Stimulated activated CD4-positive, alpha-beta T cell treated with anti-CD3 and anti-CD28 coated beads, Interleukin-4, amount 100 ng/mL, for 4 hours (primary cell): ENCODE results near the gene SDK2.

Source experiments
- DNase-seq, 2 experiments: peaks; one replicate each; pipeline ENCODE4 v3.0.0-alpha.2; 2020

Gene SDK2

DNA sequence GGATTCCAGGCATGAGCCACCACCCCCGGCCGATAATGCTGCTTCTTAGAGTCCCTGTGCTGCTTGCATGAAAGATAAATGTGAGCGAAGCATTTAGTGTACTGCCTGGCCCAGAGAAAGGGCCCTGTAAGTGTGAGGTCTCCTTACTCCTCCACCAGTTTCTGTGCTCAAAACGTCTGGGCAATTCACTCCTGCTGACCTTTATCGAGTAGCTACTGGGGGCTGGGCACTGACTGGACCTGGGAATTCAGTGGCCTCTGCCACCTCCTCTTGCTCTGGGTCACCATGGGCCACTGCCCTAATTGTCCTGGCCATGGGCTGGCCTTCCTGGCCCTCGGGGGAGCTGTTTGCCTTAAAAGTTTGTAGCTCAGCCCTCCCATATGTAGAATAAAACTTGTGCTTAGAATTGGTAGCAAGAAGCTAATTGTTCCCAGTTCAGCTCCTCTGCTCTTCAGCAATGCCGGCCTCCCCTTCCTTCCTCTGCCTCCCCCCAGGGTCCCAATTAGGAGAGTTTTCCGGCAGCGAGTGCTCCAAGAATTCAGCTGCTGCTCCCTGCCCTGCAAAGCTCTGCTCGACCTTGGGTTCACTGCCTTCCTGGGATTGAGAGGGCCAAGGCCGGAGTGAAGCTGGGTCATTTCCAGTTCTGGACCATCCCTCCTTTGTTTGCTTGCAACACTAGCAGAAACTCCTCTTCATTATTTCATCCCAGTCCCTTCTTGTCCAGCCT lies 233.5 kb downstream of the SDK2 start:
- no peak for DNase-seq

DNA sequence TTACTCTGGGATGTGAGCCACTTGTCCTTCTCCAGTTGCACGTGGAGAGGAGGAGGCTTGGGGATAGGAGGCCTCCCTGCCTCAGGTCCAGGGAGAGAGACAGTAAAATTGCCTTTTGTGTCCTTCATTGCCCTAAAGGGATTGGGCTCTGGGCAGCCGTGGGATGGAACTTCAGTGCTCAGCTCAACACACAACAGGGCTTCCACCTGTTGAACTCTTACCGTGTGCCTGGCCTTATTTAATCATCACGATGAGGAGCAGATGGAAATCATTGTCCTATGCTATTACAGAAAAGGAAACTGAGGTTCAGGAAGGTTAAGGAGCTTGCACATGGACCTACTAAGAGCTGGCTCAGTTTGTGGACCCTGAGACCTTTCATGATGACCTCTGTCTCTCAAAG lies 240.0 kb downstream of the SDK2 start:
- no peak for DNase-seq

DNA sequence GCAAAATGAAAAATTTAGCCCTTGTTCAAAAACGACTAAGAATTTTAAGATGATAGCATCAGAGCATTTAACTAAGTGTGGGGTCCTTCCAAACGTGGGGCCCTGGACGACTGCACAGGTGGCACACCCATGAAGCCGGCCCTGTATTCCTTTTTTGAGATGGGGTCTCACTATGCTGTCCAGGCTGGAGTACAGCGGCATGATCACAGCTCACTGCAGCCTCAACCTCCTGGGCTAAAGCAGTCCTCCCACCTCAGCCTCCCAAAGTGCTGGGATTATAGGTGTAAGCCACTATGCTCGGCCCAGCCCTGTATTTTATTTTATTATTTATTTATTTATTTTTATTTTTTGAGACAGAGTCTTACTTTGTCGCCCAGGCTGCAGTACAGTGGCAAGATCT lies 241.8 kb downstream of the SDK2 start:
- no peak for DNase-seq

DNA sequence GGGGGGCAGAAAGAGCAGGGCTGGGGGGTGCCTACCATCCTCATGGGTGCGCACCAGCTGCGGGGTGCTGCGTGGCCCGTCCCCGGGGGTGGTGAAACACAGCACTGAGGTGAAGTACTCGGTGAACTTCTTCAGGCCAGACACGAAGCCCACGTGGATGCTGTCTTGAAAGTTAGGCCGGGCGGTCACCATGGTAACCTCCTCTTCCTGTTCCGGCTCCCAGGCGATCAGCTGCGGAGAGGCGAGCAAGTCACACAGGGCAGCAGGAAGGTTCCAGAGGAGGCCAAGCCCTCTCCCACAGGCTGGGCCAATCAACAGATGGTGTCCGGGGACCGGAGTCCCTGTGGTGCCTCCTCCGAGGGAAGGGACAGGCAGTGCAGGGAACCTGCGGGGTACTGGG lies 242.3 kb downstream of the SDK2 start:
- DNase-seq: no peak

DNA sequence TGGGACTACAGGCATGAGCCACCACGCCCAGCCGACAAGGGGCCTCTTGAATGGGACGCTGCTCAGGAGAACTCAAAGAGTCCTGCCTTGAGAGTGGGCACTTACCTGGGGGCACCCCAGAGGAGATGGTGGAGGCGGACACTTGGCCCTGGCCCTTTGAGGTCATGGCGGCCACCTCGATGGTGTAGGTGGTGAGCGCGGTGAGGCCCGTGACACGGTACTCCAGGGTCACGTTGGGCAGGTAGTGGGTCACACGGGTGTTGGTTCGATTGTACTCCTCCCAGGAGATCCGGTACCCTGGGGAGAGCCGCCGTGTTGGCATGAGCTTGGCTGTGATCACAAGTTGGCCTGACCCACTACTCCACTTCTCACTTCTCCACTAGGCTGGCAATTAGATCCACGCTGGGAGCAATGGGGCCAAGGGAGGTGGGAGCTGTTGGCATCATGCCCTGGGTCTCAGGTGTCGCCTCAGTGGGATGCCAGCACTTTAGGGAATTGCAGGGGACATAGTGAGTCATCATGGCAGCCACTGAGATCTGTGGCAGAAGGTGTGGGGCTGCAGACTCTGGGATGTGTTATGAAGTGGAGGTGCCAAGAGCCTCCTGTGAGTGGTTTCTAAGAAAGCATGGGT lies 243.2 kb downstream of the SDK2 start:
- no peak for DNase-seq

DNA sequence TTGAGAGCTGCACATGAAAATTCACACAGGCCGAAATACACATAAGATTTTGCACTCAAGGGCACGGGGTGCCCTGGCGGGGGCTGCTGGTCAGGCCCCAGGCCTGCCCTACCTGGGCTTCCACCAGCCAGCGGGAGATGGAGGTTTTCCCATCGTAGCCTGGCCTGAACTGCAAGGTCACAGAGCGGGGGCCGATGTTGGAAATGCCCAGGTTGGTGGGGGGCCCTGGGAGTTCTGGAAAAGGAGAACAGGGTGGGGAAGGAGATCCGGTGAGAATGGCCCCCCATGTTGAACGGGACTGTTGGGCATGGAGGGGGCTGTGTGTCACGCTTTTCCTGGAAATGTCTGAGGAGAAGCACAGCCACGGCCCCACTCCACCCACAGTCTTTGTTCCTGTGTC lies 245.2 kb downstream of the SDK2 start:
- DNase-seq: no peak

DNA sequence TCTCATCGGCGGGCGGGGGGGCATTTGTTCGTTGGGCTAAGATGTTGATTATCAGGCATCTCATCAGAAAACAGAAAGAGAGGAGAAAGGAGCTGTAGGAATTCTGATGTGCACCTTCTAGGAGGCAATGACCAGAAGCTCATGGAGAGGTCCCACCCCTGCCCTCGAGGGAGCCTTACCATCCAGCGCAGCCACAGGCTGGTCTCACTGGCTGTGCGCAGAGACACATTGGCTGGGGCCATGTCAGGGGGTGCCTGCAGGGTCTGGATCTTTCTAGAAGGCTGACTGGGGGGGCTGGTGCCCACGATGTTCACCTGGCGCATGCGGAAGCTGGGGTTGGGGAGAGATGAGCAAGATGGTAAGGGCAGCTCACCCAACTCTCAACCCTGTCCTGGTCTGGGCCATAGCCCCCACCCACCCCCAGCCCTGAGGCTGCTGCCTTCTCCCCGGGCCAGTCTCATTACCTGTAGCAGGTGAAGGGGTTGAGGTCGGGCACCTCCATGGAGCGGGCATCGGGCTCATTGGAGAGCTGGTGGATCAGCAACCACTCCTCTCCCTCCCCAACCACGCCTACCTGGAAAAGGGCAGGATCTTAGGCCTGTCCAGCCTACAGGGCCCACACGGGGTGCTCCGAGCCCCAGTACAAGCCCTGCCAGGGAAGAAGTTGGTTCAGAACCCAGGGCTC lies 246.2 kb downstream of the SDK2 start:
- no peak for DNase-seq

DNA sequence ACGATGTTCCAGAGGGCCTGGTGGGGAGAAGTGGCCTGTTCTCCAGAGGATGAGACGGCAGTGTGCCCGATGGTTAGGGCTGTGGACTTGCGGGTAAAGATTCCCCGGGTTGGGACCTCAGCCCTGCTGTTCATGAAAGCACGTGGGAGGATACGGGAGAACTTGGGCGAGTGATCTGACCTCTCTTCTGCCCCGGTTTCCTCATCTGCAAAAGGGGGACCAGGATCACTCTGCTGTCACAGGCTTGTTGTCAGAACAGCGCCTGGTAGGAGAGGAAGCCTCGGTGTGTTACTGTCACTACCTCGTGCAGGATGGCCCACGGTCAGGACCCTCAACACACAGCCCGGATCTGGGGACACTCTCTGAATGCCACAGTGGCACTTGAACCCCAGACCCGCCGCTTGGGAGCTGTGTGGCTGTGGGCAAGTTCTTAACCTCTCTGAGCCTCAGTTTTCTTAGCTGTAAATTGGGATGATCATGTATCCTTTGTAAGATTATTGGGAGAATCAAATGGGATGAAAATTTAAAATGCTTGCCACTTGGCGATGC lies 246.9 kb downstream of the SDK2 start:
- no peak for DNase-seq

DNA sequence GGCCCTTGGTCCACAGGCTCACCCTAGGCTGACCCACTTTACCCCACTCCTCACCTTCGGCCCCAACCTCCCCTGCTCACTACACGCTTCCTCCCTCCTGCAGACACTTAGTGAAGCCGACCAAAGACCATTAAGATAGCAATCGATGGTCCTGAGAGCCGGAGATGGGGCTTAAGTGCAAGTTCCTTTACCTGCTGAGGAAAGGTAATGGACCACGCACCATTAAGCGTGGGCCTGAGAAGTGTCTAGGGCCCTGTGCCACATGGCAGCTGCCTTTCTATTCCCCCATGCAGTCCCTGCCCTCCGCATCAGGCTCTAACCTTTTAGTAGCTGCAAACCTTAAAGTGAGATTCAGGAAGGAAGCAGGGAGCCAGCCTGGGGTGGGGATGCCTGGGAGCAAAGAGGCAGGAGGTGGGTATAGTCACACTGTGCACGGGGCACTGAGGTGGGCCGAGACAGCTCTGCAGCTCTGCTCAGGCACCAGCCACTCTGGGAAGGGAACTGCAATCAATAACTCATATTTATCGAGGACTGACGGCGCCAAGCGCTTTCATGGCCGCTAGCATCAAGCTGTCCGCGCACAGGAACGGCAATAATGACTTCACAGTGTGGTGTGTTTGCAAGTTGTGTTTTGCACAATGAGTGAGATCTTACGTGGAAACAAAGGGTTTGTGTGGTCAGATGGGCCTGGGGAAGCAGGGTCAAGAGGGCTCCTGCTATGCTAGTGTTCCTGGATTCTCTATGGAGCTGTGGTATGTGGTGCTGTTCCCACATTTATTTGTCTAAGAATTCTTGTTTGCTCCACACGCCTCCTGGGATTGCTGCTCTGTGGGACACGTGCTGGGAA lies 247.6 kb downstream of the SDK2 start:
- no peak for DNase-seq

DNA sequence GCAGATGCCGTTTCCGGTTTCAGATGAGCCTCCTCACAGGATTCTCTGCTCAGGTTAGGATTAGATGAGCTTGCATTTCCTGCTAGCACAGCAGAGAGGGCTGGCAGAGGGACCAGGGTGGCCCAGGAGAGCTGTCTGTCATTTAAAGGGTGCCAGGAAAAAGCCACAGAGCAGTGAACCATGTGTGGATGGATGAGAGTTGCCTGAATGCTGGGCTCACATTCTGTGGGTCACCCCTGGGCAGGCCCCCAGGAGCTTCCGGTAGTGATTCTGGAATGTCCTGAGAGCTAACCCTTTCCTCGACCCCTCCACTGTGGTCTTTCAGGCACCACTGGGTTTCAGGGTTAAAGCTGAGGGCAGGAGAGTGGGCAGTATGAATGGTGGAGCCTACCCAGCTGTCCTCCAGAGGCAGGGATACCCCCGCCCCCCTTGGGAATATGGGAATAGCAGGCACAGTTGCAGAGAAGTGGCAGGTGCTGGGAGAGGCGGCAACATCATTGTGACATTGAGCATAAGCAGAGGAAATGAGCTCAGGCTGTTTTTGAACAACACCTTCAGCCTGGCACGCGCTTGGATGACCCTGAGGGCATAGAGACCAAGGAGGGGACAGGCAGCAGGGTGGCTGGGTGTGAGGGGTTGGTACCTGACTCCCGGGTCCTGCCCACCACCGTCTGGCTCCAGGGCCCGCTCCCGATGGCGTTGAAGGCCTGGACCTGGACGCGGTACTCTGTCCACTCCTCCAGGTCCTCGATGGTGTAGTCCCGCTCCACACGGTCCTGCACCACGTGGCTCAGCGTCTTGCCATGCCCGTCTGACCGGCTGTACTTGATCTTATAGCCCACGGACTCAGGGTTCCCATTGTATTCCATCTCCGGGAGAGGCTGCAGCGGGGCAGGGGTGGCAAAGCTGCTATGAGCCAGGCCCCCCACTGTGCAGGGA lies 249.5 kb downstream of the SDK2 start:
- DNase-seq: no peak

DNA sequence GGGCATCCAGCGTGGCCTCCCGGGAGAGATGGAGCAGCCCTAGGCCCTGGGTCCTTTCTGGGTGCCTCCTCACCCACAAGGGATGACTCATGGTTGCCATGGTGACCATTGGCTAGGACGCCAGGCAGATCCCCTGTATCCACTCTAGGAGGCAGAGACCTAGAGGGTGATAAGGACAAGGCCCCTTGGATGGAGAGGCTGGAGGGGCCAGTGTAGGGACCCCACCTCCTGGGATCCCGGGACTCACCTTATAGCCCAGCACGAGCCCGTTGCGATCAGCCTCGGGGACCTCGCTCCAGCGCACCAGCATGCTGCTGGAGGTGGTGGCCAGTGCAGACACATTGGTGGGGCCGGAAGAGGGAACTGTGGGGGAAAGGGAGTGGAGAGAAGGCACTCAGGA lies 250.3 kb downstream of the SDK2 start:
- no peak for DNase-seq

DNA sequence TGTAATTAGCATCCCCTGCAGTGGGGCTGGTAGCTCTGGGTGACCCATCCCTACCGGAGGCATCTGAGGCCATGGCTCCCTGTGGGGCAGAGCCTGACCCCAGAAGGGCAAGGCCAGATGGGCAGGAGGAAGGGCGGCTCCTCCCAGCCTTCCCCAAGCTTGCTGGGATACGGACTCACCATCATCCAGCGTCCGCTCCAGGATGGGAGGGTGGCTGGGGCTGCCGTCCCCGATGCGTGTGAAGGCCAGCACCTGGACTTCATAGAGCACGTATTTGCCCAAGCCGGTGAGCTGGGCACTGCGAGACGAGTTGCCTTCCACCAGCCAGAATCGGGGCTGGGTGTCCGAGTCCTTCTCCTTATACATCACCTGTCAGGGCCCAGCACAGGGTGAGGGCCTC lies 250.9 kb downstream of the SDK2 start:
- DNase-seq: no peak

DNA sequence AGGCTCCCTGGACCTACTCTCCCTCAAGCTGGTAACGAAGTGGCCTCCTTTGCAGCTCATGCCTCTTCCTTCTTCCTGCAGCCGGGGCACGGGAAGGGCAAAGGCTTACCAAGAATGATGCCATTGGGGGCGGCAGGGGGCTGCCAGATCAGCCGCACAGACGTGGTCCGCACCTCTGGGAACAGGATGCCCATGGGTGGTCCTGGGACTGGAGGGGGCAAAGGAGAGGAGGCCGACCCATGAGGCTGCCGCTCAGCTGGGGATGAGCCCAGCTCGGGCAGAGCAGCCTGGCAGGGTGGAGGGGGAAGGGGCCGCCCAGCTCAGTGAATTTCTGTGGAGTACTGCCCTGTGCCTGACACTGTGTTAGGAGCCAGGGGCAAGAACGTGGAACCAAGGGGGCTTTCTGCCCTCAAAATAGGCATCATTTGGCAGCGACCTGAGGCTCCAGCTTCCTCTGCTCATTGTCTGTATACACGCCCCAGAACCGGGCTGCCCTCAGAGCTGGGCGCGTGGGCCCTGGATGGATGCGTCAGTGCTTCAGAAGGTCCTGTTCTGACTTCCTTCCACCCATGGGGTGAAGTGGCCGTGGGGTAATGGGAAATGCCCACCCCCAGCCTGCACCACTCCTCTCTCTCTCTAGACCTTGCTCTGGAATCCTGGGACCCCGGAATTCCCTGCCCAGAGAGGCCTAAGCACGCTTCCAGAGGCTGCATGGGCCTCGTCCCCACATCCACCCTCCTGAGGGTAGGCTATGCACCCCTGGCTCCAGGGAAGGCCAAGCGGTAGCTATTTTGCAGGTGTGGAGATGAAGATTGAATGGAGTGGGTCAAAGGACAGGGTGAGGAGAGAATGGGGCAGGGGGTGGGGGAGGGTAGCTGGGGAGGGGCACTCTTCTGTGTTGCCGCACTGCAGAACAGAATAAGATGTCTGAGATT lies 252.6 kb downstream of the SDK2 start:
- DNase-seq: no peak

DNA sequence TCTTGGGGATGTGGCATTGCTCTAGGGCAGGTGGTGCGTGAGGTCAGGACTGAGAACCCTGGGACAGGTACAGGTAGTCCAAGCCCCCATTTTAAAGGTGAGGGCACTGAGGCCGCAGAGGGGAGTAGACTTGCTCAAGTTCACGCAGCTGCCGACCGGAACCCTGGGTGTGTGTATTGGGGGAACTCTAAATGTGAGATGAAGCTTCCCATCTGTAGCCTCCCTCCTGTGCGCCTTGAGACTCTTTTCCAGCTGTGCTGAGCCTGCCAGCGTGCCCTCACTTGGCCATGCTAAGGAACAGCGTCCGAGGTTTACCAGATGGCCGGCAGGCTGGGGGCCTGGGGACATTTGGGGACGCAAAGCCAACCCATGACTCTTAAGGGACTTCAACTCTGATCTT lies 253.4 kb downstream of the SDK2 start:
- no peak for DNase-seq

DNA sequence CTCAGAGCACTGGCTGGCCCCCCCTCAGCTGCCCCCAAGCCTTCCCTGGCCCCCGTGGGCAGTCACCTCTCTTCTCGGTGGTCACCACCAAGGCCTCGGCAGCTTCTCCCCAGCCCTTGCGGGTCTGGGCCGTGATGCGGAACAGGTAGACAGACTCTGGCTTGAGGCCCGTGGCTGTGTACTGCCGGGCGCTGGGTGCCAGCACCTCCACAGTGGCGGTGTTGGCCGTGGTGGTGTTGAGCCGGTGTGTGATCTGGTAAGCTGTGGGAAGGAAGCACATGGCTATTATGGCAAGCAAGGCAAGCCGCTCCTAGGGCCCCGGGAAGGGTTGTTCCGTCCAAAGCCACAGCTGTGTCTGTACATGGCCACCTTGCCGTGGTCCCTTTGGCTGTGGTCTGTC lies 254.0 kb downstream of the SDK2 start:
- no peak for DNase-seq

DNA sequence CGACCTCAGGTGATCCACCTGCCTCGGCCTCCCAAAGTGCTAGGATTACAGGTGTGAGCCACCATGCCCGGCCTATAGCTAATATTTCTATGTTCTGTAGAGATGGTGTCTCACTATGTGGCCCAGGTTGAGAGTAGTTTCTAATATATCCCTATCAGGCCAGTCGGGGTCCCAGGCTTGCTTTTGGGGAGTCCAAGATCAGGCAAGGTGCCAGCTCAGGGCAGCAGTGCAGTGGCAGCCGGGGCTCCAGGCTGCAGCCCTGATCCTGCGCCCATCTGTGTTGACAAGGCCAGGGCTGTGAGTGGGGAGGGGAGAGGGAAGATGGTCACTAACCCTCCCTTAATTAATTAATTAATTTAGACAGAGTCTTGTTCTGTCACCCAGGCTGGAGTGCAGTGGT lies 254.8 kb downstream of the SDK2 start:
- DNase-seq: no peak

DNA sequence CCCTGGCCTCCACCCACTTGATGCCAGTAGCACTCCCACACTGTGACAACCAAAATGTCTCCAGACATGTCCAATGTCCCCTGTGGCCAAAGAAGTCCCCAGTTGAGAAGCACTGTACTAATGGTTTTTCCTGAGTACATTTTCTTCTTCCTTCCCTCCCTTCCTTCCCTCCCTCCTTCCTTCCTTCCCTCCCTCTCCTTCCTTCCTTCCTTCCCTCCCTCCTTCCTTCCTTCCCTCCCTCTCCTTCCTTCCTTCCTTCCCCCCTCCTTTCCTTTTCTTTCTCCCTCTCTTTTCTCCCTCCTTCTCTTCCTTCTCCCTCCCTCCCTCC lies 255.7 kb downstream of the SDK2 start:
- DNase-seq: no peak

DNA sequence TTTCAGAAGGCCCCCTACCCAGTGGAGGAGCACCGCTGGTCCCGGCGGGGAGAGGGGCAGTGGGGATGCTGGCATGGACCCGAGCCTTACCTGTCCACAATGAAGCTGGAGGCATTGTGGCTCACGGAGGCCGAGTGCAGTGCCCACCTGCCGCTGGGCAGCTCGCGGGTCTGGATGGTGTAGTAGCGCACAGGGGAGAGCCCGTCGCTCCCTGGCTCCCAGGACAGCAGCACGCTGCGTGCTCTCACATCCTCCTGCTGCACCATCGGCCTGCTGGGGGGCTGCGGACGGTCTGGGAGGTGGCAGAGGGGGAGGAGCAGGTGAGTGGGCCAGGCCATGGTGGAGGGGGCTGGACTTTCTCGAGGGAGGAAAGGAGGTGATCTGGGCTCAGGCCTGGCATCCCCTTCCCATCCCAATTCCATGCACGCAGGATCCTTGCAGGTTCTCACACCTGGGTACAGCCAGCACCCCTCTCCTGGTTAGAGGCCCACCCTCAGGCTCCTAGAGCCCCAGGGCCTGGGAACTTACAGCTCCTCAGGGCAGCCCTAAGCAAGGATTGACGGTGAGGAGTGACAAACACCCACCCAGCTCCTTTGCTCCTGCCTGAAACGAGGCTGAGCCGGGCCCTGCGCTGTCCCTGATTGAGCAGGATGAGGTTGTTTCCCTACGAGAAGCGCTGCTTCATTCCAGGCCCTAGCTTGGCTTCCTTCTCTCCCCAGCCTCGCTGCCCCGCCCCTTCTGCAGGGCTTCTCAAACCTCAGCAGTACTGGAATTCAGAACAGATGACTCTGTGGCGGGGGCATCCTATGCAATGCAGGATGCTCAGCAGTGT lies 256.3 kb downstream of the SDK2 start:
- DNase-seq: no peak

DNA sequence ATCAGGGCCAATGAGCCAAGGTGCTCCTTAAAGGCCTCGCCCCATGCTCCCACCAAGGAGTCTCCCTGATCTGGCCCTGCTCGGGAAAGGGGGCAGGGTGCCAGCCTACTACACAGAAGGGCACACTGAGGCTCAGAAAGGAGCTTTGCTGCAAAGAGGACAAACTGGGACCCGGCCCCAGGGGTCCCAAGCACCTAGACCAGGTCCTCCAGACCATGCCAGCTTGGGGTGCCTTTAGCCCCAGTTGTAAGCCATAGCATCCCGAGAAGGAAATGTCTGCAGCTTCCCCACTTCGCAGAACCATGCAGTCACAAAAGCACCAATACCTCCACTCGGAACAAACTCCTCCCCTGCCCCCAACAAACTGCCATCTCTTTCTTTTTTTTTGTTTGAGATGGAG lies 257.7 kb downstream of the SDK2 start:
- no peak for DNase-seq

DNA sequence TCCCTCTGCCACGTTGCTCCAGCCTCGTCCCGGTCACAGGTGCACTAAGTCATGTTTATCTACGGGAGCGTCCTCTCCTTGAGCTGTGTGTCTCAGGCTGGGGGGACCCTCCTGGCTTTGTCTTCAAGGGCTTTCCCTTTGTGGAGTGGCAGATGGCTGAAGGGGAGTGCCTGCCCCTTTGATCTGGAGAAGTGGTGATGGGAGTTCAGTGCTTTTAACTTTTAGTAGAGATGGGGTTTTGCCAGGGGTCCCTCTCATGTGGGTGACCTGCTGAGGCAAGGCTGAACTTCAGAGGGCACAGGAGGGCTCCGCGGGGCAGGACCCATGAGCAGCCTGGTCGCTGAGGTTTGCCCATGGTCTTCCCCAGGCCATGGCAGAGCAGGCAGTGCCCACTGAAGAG lies 259.3 kb downstream of the SDK2 start:
- no peak for DNase-seq
